ENCODE measurements around the gene DAAM2. TPM values are rescaled to one million over a fixed set of nuclear protein-coding genes. Genes with fewer than 3 reads are reported as not detected.

DAAM2 gene
- total RNA-seq, 4 donors from 2014 or later: 11.0 to 43.3 (median 26.4) TPM

DNA sequence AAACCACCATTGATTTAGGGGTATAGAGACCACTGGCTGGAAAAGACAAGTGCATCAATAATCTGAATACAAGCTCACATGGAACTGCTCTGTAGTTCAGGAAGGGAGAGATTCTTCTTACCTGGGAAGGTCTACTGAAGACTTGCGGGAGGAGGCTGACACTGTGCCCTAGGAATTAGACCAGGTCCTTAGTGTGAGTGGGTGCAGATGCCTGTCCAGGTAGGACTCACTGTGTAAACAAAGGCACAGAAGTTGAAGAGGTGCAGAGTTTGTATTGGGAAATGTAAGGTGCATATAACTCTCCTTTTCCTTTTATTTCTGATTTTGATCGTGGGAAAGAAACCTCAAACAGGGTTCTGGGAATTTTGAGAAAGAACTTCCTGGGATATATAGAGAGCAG lies 66.8 kb downstream of the DAAM2 start:
- DNase-seq: no peak
- Histone ChIP-seq H3K27me3 (no peaks in the 10 kb centered on the region), H3K27ac (no peak overlapping the region), H3K9me3 (no peaks in the 10 kb centered on the region), H3K4me1 (no peaks in the 10 kb centered on the region), H3K4me3 (no peak overlapping the region), H3K36me3 (no peaks in the 10 kb centered on the region)
- intact Hi-C loops (cut with DNase I; ENCODE audit: low total_unique reads): no loop called here
- no peak for TF ChIP-seq POLR2A (IDR thresholded peaks at IDR 0.05)
- TF ChIP-seq, protein P1, sequence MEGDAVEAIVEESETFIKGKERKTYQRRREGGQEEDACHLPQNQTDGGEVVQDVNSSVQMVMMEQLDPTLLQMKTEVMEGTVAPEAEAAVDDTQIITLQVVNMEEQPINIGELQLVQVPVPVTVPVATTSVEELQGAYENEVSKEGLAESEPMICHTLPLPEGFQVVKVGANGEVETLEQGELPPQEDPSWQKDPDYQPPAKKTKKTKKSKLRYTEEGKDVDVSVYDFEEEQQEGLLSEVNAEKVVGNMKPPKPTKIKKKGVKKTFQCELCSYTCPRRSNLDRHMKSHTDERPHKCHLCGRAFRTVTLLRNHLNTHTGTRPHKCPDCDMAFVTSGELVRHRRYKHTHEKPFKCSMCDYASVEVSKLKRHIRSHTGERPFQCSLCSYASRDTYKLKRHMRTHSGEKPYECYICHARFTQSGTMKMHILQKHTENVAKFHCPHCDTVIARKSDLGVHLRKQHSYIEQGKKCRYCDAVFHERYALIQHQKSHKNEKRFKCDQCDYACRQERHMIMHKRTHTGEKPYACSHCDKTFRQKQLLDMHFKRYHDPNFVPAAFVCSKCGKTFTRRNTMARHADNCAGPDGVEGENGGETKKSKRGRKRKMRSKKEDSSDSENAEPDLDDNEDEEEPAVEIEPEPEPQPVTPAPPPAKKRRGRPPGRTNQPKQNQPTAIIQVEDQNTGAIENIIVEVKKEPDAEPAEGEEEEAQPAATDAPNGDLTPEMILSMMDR (IDR thresholded peaks at IDR 0.05): no peak

DNA sequence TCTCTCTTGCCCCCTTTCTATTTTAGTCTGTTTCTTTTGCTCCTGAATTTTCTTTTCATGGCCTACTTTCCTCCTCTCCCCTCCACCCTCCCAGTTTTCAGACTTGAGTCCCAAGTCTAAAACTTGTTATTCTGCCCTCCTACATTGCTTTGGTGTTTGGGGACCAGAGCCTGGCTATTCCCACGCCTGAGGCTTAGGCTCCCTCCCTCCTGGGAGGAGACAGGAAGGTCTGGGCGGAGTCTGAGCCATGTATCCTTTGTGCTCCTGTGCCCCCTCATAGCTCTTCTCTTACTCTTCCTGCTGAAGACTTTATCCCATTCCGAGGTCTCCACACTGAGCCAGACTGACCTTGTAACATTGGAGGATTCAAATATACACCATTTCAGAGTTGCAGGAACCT lies 69.5 kb downstream of the DAAM2 start:
- no peak overlapping the region for H3K4me3 ChIP-seq
- no peaks in the 10 kb centered on the region for H3K9me3 ChIP-seq
- no peak for TF ChIP-seq POLR2A (IDR thresholded peaks at IDR 0.05)
- TF ChIP-seq, protein P1 (IDR thresholded peaks at IDR 0.05): no peak
- DNase-seq: no peak
- no peak overlapping the region for H3K27ac ChIP-seq
- no peaks in the 10 kb centered on the region for H3K27me3 ChIP-seq
- intact Hi-C loops (cut with DNase I; ENCODE audit: low total_unique reads): no loop called here
- no peaks in the 10 kb centered on the region for H3K36me3 ChIP-seq
- no peaks in the 10 kb centered on the region for H3K4me1 ChIP-seq

DNA sequence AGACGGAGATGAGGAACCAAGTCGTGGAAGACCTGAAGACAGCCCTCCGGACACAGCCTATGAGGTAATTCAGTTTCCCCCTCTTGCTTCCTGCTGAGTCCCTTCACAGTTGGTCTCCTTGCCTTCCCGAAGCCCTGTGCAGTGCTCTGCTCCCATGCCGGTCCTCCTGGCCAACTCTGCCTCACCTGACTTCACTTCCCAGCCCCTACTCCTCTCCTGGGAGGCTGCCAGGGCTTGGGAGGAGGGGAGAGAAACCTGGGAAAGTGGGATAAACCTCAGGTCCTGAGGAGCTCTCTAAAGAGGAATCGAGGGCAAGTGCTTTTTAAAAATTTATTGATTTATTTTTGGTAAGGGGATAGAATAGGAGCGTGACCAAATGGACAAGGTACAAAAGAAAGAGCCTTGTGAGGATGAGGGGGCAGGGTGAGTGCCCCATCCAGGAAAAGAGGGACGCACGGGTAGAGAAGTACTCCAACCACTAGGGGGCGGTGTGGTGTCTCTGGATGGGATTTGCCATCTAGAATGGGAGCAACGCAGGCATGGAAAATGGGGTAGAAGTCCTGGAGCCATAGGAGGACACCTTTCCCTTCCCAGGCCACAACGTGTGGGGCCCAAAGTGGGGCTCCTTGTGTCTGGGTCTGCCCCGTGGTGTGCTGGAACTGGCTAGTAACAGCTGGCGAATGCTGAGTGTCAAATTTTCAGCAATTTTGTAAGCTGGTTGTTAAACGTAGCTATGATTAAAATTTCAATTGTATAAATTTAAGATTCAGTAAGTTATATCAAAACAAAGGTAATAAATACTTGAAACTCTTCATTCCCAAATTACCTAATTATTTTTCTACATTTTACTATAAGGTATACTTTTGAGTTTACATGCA lies 73.1 kb downstream of the DAAM2 start:
- no peak overlapping the region for H3K27ac ChIP-seq
- no peak overlapping the region for H3K4me3 ChIP-seq
- TF ChIP-seq, protein P1 (IDR thresholded peaks at IDR 0.05): peak; percentile 55 to 79 (median 63)
- TF ChIP-seq POLR2A (IDR thresholded peaks at IDR 0.05): no peak
- no peaks in the 10 kb centered on the region for H3K4me1 ChIP-seq
- intact Hi-C loops (cut with DNase I; ENCODE audit: low total_unique reads): no loop called here
- H3K9me3 ChIP-seq: no peaks in the 10 kb centered on the region
- H3K27me3 ChIP-seq: no peaks in the 10 kb centered on the region
- H3K36me3 ChIP-seq: no peaks in the 10 kb centered on the region
- peak; percentile 67 to 80 for DNase-seq

DNA sequence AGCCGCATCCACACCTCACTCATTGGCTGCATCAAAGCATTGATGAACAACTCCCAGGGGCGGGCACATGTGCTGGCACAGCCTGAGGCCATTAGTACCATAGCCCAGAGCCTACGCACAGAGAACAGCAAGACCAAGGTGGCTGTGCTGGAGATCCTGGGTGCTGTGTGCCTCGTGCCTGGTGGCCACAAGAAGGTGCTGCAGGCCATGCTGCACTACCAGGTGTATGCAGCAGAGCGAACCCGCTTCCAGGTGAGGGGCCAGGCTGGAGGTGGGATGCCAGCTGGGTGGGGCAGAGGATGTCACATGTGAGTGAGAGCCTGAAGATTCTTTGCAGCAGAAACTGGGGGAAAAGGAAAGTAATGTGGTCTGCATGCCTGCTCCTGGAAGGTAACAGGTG lies 75.4 kb downstream of the DAAM2 start:
- Histone ChIP-seq H3K27ac (no peak overlapping the region), H3K4me1 (no peaks in the 10 kb centered on the region), H3K36me3 (no peaks in the 10 kb centered on the region), H3K27me3 (no peaks in the 10 kb centered on the region), H3K4me3 (no peak overlapping the region), H3K9me3 (no peaks in the 10 kb centered on the region)
- intact Hi-C loops (cut with DNase I; ENCODE audit: low total_unique reads): no loop called here
- no peak for DNase-seq
- TF ChIP-seq, protein P1 (IDR thresholded peaks at IDR 0.05): no peak
- TF ChIP-seq POLR2A (IDR thresholded peaks at IDR 0.05): no peak

DNA sequence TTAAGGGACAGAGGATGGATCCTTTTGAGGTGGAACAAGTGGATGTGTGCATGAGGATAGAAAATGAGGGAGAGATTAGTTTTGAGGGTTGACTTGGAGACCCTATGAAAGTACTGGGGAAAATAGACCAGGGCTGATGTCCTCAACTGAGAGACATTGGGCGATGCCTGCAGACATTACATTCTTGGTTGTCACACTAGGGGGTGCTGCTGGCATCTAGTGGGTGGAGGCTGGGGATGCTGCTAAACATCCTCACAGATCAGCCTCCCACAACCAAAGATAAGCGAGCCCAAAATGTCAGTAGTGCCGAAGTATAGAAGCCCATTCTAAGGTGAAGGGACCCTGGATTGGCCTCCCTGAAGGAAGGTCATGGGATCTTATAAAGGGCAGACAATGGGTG lies 78.8 kb downstream of the DAAM2 start:
- Histone ChIP-seq H3K9me3 (no peaks in the 10 kb centered on the region), H3K4me3 (no peak overlapping the region), H3K27me3 (no peaks in the 10 kb centered on the region), H3K4me1 (no peaks in the 10 kb centered on the region), H3K27ac (no peak overlapping the region), H3K36me3 (no peaks in the 10 kb centered on the region)
- TF ChIP-seq, protein P1 (IDR thresholded peaks at IDR 0.05): no peak
- no peak for TF ChIP-seq POLR2A (IDR thresholded peaks at IDR 0.05)
- intact Hi-C loops (cut with DNase I; ENCODE audit: low total_unique reads): no loop called here
- no peak for DNase-seq
